HCT116 (cell line): ENCODE measurements around the gene PDE4D. TPM values are rescaled to one million over a fixed set of nuclear protein-coding genes. Genes with fewer than 3 reads are reported as not detected.

Source experiments
- ATAC-seq: fragments of 200-7000 bp; cut with Tn5 transposase; 2 replicates; pipeline ENCODE4 v1.9.1; 2020; ENCODE audit warnings: mild to moderate bottlenecking, moderate library complexity
- BruUV-seq: library from RNA; stranded (reverse); fragments of 400-500 nt; replicated peaks from 2 replicates; lab custom pipeline; 2021; lab: Mats Ljungman, UMichigan
- CTCF ChIA-PET: fragments of 300-600 bp; sonication (Branson Sonifier 250); formaldehyde crosslinking; loops from one replicate; lab custom pipeline; 2021; ENCODE audit warnings: antibody characterized with exemption; lab: Charles Lee
- POLR2A ChIA-PET: fragments of 300-600, 350-600 bp; sonication (Branson Sonifier 250); formaldehyde crosslinking; loops from one replicate; lab custom pipeline; 2021; ENCODE audit warnings: antibody characterized with exemption; lab: Charles Lee
- RAD21 ChIA-PET, 2 experiments: fragments of 300-600 bp; sonication (Branson Sonifier 250); formaldehyde crosslinking; loops; one replicate each; lab custom pipeline; 2023; ENCODE audit warnings: low total read pairs in 2 of 2; ENCODE audit not compliant: uncharacterized antibody in 2 of 2, unreplicated experiment in 2 of 2, low non-redundant PET in 1 of 2; lab: Charles Lee
- DNase-seq: peaks from one replicate; pipeline ENCODE4 v3.0.0-alpha.2; 2010; ENCODE audit warnings: low read depth, low spot score
- H2AFZ ChIP-seq: fragments of 200-600 bp; shearing (Covaris generic), sonication (generic); 2 replicates; pipeline ENCODE4 v1.6.1; 2017; ENCODE audit warnings: low read depth, mixed run types, mixed read lengths, antibody characterized with exemption, low read length; ENCODE audit not compliant: poor library complexity, severe bottlenecking
- H3K27ac ChIP-seq: 2 replicates; pipeline ENCODE4 v1.5.1; 2012; ENCODE audit warnings: low read depth, low read length
- H3K27me3 ChIP-seq: fragments of 200-600 bp; sonication (generic); 2 replicates; pipeline ENCODE4 v1.6.1; 2016; ENCODE audit warnings: mixed run types, low read length, mixed read lengths; ENCODE audit not compliant: insufficient read depth
- H3K36me3 ChIP-seq, 2 experiments: fragments of 200-500 bp in 1 of 2; fragments of 200-600 bp in 1 of 2; sonication (Bioruptor generic) in 1 of 2; sonication (generic) in 1 of 2; 2 replicates each; pipeline versions ENCODE4 v1.5.1 to v1.6.1; 2014 to 2016; ENCODE audit warnings: low read length in 2 of 2, inconsistent platforms in 1 of 2, mixed read lengths in 1 of 2, mixed run types in 1 of 2; ENCODE audit not compliant: insufficient read depth in 2 of 2, control insufficient read depth in 1 of 2
- H3K4me1 ChIP-seq, 2 experiments: fragments of 200-600 bp in 1 of 2; sonication (generic) in 1 of 2; 2 replicates each; pipeline versions ENCODE4 v1.5.1 to v1.6.1; 2012 to 2017; ENCODE audit warnings: low read length in 2 of 2, inconsistent platforms in 1 of 2, mild to moderate bottlenecking in 1 of 2, mixed read lengths in 1 of 2, mixed run types in 1 of 2, moderate library complexity in 1 of 2; ENCODE audit not compliant: insufficient read depth in 2 of 2, control insufficient read depth in 1 of 2
- H3K4me2 ChIP-seq: fragments of 200-600 bp; sonication (generic); 2 replicates; pipeline ENCODE4 v1.6.1; 2017; ENCODE audit warnings: mixed run types, low read length, mixed read lengths
- H3K4me3 ChIP-seq, 2 experiments: fragments of 200-600 bp in 1 of 2; sonication (generic) in 1 of 2; replicated peaks in 1 of 2; 2 replicates each; pipeline ENCODE4 v1.5.1; 2011 to 2016; ENCODE audit warnings: low read length in 2 of 2, control low read depth in 1 of 2, low read depth in 1 of 2, mild to moderate bottlenecking in 1 of 2, mixed read lengths in 1 of 2, mixed run types in 1 of 2
- H3K79me2 ChIP-seq: fragments of 200-600 bp; sonication (generic); 2 replicates; pipeline ENCODE4 v1.6.1; 2017; ENCODE audit warnings: mild to moderate bottlenecking, mixed run types, low read length, moderate library complexity, mixed read lengths; ENCODE audit not compliant: insufficient read depth
- H3K9ac ChIP-seq: fragments of 200-600 bp; sonication (generic); 2 replicates; pipeline ENCODE4 v1.6.1; 2016; ENCODE audit warnings: low read length, mixed read lengths
- H3K9me2 ChIP-seq: fragments of 200-600 bp; sonication (generic), shearing (Covaris generic); 2 replicates; pipeline ENCODE4 v1.6.1; 2017; ENCODE audit warnings: mixed run types, mild to moderate bottlenecking, moderate library complexity; ENCODE audit not compliant: insufficient read depth
- H3K9me3 ChIP-seq, 2 experiments: fragments of 200-500 bp in 1 of 2; fragments of 200-600 bp in 1 of 2; sonication (Bioruptor generic) in 1 of 2; sonication (generic) in 1 of 2; 2 replicates each; pipeline ENCODE4 v1.6.1; 2014 to 2017; ENCODE audit warnings: low read length in 2 of 2, mixed read lengths in 2 of 2, inconsistent platforms in 1 of 2, low read depth in 1 of 2, mild to moderate bottlenecking in 1 of 2, mixed run types in 1 of 2, moderate library complexity in 1 of 2; ENCODE audit not compliant: control insufficient read depth in 1 of 2, insufficient read depth in 1 of 2
- H4K20me1 ChIP-seq: fragments of 200-600 bp; sonication (generic), shearing (Covaris generic); 2 replicates; pipeline ENCODE4 v1.6.1; 2017; ENCODE audit warnings: mixed run types, mild to moderate bottlenecking, moderate library complexity; ENCODE audit not compliant: insufficient read depth
- CBX3 ChIP-seq: IDR thresholded peaks from 2 replicates; pipeline ENCODE4 v1.6.1; 2012; ENCODE audit warnings: low read depth
- CTCF ChIP-seq, 3 experiments: fragments of 200-600 bp in 1 of 3; sonication (generic) in 1 of 3; IDR thresholded peaks in 2 of 3; conservative IDR thresholded peaks in 1 of 3; 2 replicates each; pipeline ENCODE4 v1.5.1; 2012 to 2017; ENCODE audit warnings: low read depth in 2 of 3, low read length in 2 of 3, antibody characterized with exemption in 1 of 3, borderline replicate concordance in 1 of 3, control low read depth in 1 of 3, mild to moderate bottlenecking in 1 of 3, mixed read lengths in 1 of 3, mixed run types in 1 of 3, moderate library complexity in 1 of 3; ENCODE audit not compliant: insufficient read depth in 1 of 3
- ELF1 ChIP-seq: IDR thresholded peaks from 2 replicates; pipeline ENCODE4 v1.6.1; 2012; ENCODE audit warnings: low read depth, borderline replicate concordance
- EZH2 ChIP-seq: fragments of 200-600 bp; sonication (generic); IDR thresholded peaks from 2 replicates; pipeline ENCODE4 v1.6.1; 2017; ENCODE audit warnings: antibody characterized with exemption, mixed run types
- FOSL1 ChIP-seq: IDR thresholded peaks from 2 replicates; pipeline ENCODE4 v1.6.1; 2012; ENCODE audit warnings: low read depth
- JUND ChIP-seq: IDR thresholded peaks from 2 replicates; pipeline ENCODE4 v1.6.1; 2012
- MAX ChIP-seq: IDR thresholded peaks from 2 replicates; pipeline ENCODE4 v1.6.1; 2012
- POLR2A ChIP-seq: IDR thresholded peaks from 2 replicates; pipeline ENCODE4 v1.7.0; 2011; ENCODE audit warnings: borderline replicate concordance; ENCODE audit not compliant: insufficient read depth, insufficient read length; ENCODE audit errors: extremely low read depth
- POLR2AphosphoS5 ChIP-seq: IDR thresholded peaks from 2 replicates; pipeline ENCODE4 v1.6.1; 2011; ENCODE audit warnings: mild to moderate bottlenecking, low read depth, low read length, moderate library complexity
- SRF ChIP-seq: IDR thresholded peaks from 2 replicates; pipeline ENCODE4 v1.6.1; 2012; ENCODE audit warnings: low read depth
- ZNF274 ChIP-seq: fragments of 200-500 bp; sonication (Bioruptor generic); IDR thresholded peaks from 2 replicates; pipeline ENCODE4 v1.6.1; 2014; ENCODE audit warnings: mild to moderate bottlenecking, low read depth, low read length, inconsistent platforms
- intact Hi-C: fragments of 100-400 bp; cut with micrococcal nuclease; formaldehyde crosslinking; loops from 2 replicates; pipeline ENCODE4 v1.10.0; 2022
- total RNA-seq: library from RNA; stranded (reverse); gene quantifications from one replicate; pipeline ENCODE4 v1.2.1, GENCODE V29; 2021; ENCODE audit not compliant: unreplicated experiment
- TF ChIP-seq, protein P1 (sequence below): IDR thresholded peaks from 2 replicates; pipeline ENCODE4 v1.6.1; 2012; ENCODE audit warnings: low read depth

The PDE4D gene
- total RNA-seq, 1 experiment from 2014 or later = 1.1 TPM

- ATAC-seq = no peak
- Histone ChIP-seq H3K9ac (no peak overlapping the region), H3K4me3 (no peak overlapping the region), H2AFZ (no peak overlapping the region), H3K4me2 (no peak overlapping the region), H3K27ac (no peak overlapping the region), H3K9me2 (no peaks in the 10 kb centered on the region), H3K27me3 (peaks cover 21% of the 10 kb centered on the region), H3K4me1 (no peaks in the 10 kb centered on the region), H3K79me2 (no peaks in the 10 kb centered on the region), H3K9me3 (no peaks in the 10 kb centered on the region), H3K36me3 (no peaks in the 10 kb centered on the region), H4K20me1 (no peaks in the 10 kb centered on the region)
- ChIA-PET CTCF (no interaction called here), RAD21 (no interaction called here), POLR2A (no interaction called here)
- no TSS peak for BruUV-seq
- no peak for DNase-seq
- intact Hi-C loops = no loop called here
- no peak for TF ChIP-seq EZH2
- TF ChIP-seq CBX3 = no peak
- no peak for TF ChIP-seq POLR2AphosphoS5
- TF ChIP-seq SRF = no peak
- TF ChIP-seq CTCF (IDR thresholded peaks at IDR 0.05 in 2 of 3, conservative IDR thresholded peaks at IDR 0.05 in 1 of 3; ENCODE audit: borderline replicate concordance in 1 of 3, insufficient read depth in 1 of 3, low read depth in 2 of 3, low read length in 2 of 3) = no peak
- no peak for TF ChIP-seq FOSL1
- TF ChIP-seq POLR2A = no peak
- no peak for TF ChIP-seq ZNF274
- TF ChIP-seq, protein P1, sequence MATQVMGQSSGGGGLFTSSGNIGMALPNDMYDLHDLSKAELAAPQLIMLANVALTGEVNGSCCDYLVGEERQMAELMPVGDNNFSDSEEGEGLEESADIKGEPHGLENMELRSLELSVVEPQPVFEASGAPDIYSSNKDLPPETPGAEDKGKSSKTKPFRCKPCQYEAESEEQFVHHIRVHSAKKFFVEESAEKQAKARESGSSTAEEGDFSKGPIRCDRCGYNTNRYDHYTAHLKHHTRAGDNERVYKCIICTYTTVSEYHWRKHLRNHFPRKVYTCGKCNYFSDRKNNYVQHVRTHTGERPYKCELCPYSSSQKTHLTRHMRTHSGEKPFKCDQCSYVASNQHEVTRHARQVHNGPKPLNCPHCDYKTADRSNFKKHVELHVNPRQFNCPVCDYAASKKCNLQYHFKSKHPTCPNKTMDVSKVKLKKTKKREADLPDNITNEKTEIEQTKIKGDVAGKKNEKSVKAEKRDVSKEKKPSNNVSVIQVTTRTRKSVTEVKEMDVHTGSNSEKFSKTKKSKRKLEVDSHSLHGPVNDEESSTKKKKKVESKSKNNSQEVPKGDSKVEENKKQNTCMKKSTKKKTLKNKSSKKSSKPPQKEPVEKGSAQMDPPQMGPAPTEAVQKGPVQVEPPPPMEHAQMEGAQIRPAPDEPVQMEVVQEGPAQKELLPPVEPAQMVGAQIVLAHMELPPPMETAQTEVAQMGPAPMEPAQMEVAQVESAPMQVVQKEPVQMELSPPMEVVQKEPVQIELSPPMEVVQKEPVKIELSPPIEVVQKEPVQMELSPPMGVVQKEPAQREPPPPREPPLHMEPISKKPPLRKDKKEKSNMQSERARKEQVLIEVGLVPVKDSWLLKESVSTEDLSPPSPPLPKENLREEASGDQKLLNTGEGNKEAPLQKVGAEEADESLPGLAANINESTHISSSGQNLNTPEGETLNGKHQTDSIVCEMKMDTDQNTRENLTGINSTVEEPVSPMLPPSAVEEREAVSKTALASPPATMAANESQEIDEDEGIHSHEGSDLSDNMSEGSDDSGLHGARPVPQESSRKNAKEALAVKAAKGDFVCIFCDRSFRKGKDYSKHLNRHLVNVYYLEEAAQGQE = no peak
- TF ChIP-seq MAX = no peak
- no peak for TF ChIP-seq ELF1
- TF ChIP-seq JUND = no peak
These were observed 310.2 kb downstream of the PDE4D start for GRCh38 chr5:59583151-59583809.
